GM18499 (cell line): ENCODE measurements around the gene F13A1.
"Not testable (repeated sequence)": the region's sequence is repeated elsewhere in the genome, so short reads cannot be mapped to it uniquely, and the experiment has no call there.

Experiments
- ATAC-seq: cut with Tn5 transposase; IDR thresholded peaks from one replicate; pipeline ENCODE4 v1.9.1; 2021; ENCODE audit warnings: moderate number of reproducible peaks; ENCODE audit not compliant: insufficient read depth, unreplicated experiment

The F13A1 gene

DNA sequence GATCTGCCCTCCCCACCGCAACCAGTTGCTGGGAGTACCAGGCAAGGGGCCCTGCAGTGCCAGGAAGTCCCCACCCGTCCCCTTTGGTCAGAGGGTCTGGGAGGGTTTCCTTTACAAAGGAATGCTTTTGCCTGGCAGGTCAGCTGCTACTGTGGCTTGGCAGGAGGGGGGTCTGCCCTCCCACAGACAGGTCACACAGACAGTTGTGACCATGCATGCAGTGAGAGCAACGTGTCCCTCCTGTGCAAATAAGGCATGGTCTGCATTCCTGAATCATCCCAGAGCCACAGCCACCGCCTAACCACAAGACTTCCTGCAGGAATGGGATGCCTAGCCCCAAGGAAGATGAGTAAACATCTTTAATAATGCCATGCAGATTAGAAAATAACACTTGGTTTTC is 439 bp upstream of the F13A1 start:
- ATAC-seq, result no peak

DNA sequence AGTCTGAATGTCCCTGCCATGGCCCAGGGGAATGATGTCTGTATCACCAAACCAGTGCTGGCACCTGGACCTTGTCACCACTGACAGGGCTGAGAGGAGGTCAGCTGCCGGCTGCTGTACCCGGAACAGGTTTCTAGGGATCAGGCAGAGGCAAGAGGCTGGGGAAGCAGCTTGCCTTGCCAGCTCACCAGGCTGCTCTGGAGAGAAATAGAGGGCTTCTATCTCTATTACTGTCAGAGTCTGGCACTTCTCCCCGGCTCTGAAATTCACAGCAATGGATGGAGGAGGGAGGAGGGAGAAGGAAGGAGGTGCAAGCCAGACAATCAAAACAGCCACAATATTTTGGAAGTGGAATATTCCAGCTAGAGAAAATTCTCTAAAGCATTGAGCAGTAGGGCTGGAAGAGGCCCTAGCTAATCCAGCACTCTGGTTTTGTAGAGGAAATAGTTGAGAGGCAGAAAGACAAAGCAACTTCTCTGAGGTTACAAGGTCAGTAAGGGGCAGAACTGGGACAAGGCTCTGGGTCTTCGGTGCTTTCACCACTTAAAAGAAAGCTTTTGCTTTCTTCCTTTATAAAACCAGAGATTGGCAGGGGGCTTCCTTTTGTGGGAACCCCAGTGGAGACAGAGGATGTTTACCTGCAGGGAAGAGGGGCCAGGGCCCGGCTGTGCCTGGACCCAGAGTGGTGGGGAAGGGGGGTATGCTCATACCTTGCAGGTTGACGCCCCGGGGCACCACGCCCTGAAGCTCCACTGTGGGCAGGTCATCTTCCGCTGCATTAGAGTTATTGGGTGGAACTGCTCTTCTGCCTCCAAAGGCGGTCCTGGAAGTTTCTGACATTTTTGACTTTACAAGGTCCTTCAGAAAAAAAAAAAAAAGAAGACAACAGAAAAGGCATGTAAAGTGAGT is 2.4 kb downstream of the F13A1 start:
- no peak for ATAC-seq

DNA sequence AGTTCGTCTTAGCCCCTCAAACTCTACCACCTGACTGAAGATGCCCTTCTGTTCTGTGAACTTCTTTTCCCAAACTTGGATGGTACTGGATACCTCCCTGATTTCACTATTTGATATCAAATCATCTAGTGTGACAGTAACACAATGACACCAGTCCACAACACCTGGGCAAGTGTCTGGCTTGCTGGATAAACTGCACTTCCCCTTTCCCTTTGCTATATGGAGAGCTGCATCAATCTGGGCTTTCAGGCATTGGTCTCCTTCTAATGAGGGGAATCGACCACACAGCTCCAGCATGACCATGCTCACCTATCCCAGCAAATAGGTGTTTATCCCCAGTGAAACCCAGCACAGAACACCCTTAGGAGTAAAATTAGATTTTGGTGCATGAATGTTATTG is 3.1 kb downstream of the F13A1 start:
- no peak for ATAC-seq

DNA sequence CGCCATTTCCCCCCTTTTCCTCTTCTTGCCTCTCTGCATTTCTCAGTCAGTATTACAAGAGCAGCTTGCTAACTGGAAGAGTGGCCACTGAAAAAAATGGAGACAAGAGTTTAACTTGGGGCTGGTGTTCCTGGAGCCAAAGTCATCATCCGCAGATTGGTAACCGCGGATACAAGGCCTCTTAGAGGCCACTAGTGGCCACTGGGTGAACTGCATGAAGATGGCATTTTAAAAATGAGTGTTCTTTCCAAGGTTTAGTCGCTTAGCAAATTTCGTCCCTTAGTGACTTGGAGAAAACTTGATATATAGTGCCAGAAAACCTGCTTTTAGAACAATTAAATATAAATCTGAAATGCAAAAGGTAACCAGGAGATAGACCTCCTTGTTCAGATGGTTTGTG is 4.8 kb downstream of the F13A1 start:
- no peak for ATAC-seq

DNA sequence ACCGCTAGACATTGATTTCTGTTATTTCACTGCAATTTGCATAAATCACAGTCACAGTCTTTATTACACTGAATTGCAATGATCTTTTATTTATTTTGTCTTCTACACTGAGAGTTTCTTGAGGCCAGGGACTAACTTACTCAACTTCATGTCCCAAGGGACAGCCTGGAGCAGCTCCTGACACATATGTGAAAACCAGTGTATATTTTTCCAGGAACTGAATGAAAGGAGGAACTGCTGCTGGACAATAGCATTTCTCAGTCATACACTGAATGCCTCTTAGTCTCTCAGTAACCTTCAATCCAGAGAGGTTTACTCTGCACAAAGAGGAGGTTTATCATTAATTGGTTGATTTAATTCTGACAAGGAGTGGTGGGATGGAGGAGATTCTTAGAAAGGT is 5.9 kb downstream of the F13A1 start:
- no peak for ATAC-seq

DNA sequence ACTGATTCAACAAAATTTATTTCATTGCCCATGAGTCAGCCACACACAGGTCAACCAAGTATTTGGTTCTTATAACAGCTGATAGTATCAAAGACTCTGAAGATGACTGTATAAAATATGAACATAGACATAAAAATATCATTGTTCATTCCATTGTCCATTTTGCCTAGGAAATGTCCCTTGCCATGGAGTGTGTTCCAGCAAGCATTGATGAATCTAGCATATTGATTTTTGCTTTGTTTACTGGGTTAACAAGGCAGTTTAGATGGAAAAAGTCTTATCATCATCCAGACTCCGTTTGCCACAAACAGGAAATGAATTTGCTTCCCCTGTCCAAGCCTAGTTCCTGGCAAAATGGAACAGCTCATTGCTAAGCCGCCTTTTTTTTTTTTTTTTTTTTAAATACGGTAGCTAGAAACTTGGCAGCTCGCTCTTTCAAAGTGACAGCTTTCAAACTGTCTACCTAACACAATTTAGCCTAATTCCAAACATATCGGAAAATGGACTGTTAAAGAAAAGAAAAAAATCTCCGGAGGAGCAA is 7.5 kb downstream of the F13A1 start:
- no peak for ATAC-seq

DNA sequence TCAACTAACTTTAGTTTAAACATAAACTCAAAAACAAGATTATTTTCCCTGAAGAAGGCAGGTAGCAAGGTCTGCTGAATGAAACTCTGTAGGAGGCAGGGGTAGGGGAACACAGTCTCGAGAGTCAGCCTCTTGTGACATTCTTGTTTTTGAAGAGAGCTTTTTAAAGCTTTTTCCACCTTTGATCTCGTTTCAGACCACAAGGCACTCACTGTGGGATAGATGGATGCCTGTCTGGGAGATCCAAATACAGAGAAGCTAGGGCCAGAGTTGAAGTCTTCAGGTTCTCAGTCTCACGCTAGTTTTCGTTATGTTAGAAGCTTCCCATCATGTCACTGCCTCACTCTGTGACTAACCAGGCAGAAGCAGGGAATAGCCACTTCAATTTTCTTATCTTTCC is 14.9 kb downstream of the F13A1 start:
- ATAC-seq, result no peak

DNA sequence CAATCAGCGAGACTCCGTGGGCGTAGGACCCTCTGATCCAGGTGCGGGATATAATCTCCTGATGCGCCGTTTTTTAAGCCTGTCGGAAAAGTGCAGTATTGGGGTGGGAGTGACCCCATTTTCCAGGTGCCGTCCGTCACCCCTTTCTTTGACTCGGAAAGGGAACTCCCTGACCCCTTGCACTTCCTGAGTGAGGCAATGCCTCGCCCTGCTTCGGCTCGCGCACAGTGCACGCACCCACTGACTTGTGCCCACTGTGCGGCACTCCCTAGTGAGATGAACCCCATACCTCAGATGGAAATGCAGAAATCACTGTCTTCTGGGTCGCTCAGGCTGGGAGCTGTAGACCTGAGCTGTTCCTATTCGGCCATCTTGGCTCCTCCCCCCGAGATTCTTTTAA is 20.1 kb downstream of the F13A1 start:
- ATAC-seq, result not testable (repeated sequence)

DNA sequence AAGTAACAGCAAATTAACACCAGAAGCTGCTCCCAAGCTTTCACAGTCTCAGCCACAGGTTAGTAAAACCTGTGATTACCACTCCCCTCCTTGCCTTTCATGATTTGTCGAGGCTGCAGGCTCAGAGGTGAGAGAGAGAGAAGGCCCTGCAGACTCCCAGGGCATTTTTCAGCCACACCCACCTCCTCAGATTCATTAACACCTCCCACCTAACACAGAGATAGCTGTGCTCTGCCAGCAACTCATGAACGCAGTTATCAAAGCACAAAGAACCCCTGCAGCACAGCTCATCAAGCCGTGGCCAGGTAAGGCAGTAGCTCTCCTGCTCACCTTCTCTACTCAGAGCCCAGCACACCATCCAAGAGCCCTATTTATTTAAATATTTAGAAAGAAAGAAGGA is 27.1 kb downstream of the F13A1 start:
- no peak for ATAC-seq

DNA sequence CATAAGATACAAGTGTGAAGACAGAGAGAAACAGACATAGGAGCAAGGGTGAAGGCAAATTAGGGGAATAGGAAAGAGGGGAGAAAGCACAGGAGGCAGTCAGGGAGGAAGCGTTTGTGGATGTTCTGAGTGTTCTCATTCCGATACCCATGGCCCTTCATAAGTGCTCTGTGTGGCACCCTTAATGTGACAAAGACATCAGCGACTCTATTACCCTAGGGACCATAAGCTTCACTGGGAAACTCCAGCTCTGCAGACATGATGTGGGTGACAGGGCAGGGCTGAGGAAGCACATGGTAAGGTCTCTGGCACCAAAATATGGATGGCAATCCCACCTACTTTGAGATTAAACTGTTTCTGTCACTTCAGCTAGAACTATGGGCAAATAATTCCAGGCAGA is 33.0 kb downstream of the F13A1 start:
- no peak for ATAC-seq

DNA sequence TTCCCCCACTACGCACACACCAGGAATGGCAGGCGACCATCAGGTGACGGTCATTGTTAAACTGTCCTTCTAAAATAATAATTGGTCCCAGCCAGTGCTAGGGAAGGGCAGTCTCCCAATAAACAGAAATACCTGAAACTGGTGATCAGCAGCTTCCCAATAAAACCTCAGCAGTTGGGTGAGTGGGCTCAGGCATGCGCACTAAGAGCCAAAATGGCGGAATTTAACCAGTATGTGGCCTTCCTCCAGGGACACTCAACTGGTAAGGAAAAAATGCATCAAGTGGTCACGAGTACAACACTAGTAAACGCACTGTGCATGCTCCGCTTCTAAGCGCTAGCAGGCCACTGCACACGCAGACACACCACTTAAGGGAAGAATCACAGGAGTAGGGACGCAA is 34.8 kb downstream of the F13A1 start:
- ATAC-seq, result no peak

DNA sequence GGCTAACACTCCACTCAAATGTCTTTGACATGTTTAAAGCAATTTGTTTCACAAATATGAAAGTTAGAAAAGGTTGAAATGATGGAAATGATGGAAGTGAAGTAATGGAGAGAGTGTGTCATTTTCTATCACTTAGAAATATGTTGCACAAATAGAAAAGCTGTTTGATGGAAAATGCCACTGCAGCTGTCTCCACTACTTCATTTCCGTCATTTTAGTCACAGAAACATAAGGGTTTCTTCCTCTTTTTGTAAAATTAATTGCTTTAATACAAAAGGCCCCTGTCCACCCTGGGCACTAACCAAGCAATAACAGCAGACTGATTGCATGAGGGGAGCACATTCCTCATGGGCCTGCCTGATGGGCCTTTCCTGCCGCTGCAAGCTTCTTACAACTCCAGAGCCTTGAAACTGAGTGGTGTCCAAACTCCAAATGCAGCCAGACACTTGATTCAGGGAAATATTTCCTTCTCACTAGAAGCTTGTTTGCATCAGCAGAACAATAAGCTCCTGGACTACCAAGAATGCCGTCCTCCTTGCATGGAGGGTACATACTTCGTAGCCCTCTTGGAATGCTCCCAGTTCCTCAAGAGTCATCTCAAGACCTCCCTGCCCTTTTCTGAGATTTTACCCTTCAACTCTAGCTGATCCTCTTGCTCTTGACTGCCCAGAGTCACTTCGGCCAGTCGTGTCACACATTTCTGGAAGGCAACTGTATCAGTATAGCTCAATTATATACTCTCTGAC is 36.1 kb downstream of the F13A1 start:
- no peak for ATAC-seq

DNA sequence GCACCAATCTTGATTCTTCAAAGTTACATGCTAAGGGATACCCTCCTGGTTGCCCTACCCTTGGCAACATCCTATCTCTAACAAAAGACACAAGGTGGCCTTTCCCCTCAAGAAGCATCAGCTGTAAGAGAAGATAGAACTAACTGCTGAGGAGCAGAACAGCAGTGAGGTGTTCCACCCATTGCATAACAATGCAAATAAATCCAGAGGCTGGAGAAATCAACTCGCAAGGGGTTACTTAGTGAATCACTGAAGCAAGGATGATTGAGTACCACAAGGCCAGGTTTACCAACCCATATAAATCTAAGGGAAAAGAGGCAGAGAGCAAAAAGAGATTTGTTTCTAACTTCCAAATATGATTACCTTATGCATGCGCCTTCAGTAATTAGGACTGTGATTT is 36.7 kb downstream of the F13A1 start:
- no peak for ATAC-seq

DNA sequence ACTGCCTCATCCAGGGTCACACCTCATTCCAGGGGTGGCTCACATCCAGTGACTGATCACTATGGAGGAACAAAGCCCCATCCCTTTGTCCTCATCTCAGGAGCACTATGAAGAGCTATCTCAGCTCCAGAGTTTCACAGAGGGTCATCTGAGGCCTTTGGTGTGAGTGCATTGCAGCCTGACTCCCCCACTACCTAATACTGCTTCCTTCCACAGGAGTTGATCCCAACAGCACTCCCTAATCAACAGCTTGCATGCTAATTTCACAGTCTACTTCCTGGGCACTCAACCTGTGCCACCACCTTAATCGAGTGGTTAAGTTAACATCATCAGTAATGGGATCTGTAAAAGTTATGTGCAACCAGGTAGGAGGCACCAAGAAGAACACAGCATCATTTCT is 37.7 kb downstream of the F13A1 start:
- ATAC-seq, result no peak

DNA sequence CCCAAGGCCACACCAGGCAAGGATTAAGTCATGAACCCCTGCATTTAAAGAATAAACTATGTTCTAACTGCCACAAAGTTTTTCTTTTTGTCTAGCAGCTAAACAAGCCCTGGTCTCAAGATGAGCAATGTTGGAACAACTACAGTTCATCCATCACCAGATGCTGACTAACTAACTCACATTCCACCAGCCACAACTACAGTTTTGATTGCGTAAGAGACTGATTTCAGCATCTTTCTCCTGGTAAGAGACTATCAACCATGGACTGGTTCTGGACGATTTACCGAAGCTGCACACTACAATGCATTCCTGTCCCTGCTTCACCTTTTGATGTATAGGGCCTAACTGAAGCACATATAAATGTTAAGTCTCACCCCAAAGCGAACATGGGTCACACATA is 43.0 kb downstream of the F13A1 start:
- no peak for ATAC-seq

DNA sequence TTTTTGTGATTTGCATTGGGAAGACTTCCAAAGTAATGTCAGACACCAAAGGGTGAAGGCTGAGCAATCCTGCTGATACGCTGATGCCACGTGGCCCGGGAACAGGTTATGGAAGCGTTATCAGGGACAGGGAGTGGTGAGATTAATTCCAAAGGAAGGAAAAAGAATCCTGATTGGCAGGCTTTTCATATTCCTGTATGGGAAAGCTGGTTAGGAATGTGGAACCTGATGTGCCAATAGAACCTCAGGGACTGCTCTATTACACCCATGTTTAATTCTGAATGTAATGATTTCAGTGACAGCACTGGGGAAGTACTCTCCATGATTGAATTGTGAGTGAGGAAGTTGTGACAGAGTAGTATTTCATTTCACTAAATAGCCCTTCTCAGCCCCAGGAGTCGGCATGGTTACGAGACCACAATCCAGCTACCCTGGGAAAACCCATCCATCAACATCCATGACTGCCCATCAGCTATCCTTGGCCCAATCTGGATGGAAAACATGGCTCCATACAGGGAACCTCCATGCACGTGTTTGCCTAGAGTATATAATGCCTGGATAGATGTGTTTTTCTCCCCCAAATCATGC is 49.4 kb downstream of the F13A1 start:
- no peak for ATAC-seq

DNA sequence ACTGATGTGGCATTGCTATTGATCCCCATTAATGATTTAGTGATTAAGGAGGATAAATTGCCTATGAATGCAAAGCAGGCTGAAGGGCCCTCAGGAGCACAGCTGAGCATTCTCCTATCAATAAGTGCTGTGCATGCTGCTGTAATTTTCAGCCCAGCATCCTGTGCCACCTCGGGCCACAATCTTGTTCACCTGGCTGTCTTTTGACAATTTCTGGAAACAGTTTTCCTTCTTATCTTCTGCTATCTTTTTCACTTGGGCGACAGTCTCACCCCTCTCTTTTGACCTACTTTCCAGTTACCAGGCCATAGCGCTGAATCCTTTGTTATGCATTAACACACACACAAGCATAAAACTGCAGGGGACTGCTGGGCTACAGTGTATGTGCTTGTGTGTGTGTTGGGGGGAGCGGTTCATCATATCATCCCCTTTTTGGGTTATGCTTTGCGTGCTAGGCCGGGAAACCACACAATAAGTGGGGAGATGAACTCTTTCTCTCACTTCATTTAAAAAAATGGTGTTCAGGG is 60.2 kb downstream of the F13A1 start:
- ATAC-seq, result no peak

DNA sequence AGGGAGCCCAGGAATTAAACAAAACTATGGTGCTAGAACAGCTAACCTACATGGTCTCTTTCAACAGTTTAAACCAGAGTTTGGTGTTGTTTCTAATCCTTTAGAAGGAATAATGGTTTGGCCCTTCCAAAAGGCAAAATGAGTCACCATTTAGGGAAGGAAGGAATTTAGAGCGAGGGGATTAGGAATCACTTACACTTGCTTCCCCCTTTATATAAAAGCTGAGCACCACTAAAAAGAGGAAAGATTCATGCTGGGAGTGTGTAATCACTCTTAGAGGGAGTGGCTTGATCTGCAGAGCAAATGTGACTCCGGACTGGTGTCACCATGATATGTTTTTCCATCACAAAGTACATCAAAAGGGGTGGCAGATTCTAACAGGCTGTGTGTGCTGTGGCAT is 63.6 kb downstream of the F13A1 start:
- no peak for ATAC-seq

DNA sequence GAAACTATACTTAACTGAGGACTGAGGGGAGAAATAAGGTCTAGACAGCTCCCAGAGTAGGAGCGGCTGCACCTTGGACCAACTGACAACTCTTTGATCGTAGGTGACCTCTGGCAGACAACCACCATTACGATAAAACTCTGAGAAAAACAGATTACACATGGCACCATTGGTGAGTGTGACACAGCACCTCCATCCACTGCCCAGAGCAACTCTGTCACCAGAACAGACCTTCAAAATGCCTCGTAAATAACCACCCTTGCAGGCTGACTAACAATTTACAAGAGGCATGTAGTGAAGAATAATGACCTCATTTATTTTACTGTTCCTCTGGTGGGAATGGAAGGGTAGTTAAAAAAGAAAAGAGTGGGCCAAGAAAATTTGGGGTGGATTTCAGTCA is 64.2 kb downstream of the F13A1 start:
- no peak for ATAC-seq

DNA sequence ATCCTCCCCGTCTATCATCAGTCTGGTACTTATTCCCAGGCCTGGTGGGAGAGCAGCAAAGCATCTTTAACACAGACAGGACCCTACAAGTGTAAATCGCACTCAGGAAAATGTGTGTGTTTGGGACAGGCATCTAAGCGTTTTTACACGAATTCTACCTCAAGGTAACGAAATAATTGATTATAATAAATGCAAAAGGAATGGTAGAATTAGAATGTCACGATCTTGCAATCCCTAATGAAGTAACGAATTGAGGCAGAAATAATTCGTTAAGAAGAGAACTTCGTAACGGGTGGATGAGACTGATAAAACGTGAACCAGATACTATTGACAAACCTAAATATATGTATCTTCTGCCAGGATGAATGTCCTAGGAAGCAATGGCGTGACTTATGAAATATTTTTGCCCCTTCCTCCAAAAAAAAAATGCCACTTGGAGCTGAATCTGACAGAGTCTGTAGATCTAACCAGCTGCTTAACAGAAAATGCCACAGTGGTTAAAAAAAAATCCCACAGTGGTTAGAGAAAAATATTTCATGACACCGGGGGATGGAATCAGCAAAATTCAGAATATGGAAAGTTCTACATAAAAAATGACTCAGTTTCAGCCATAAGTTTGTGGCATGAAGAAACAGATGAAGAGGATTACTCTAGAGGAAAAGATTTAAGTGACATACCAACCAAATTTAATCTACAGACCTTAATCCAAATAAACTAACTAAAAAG is 68.7 kb downstream of the F13A1 start:
- ATAC-seq, result no peak
